GM21529 (cell line): ENCODE results near the gene ANKRD45.
"Not testable (repeated sequence)": the region's sequence is repeated elsewhere in the genome, so short reads cannot be mapped to it uniquely, and the experiment has no call there.

ENCODE experiments used
- ATAC-seq: cut with Tn5 transposase; IDR thresholded peaks from one replicate; pipeline ENCODE4 v1.9.1; 2021; ENCODE audit not compliant: unreplicated experiment

Gene ANKRD45

DNA sequence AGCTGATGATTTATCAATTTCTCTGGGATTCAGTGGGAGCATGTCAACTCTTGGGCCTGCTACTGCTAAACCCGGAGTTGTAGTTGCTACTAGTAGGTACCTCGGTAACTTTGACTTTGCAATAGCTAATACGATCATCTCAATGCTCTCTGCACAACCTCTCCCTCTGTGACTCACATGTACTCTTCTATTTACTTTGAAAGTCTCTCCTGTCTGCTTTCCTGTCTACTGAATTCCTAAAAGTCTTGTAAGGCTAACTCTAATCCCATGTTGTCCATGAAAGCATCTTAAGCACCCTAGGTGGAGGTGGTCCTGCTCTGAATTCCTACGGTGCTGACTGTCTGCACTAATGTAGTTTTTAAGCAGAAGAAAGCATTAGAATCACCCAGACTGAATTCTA lies 96.1 kb downstream of the ANKRD45 start:
- ATAC-seq, result no peak

GRCh38 chr1:173572201-173572873 lies 97.3 kb downstream of the ANKRD45 start:
- ATAC-seq, result no peak

DNA sequence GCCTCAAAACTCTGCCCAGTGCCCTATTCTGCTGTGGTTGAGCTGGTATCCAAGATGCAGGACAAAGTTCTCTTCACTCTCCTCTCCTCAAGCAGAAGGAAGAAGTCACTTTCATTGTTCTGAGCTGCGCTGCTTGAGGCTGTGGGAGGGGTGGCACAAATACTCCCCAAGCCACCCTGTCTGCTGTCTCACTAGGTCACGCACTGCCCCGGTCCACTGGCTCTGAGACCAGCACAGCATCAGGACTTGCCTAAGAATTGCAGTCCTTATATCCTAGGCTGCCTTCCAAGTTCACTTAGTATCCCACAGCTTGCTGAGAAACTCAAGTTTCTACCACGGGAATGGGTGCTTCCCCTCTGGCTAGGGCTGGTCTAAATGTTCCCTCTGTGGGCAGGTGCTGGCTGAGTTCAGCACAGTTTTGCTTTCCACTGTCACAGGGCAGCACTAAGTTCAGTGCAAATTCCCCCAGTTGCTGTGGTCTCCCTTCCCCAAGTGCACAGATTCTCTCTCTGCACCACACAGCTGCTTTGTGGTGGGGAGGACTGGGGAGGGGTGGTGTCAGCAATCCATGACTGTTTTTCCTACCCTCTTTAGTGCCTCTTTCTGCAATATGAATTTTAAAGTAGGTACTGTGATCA lies 99.2 kb downstream of the ANKRD45 start:
- ATAC-seq, result peak; percentile 92

- ATAC-seq, result no peak
Measured at GRCh38 chr1:173568483-173568882, 101.2 kb downstream of the ANKRD45 start.

DNA sequence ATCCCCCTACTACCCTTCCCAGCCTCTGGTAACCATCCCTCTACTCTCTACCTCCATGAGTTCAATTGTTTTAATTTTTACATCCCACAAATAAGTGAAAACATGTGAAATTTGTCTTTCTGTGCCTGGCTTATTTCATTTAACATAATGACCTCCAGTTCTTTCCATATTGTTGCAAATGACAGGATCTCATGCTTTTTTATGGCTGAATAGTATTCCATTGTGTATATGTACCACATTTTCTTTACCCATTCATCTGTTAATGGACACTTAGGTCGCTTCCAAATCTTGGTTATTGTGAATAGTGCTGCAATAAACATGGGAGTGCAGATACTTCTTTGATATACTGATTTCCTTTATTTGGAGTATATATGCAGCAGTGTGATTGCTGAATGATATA lies 105.8 kb downstream of the ANKRD45 start:
- ATAC-seq, result not testable (repeated sequence)

GRCh38 chr1:173562813-173563212 lies 106.8 kb downstream of the ANKRD45 start:
- ATAC-seq, result no peak

- no peak for ATAC-seq
Measured at GRCh38 chr1:173561263-173561662, 108.4 kb downstream of the ANKRD45 start.

GRCh38 chr1:173560285-173560880 lies 109.3 kb downstream of the ANKRD45 start:
- ATAC-seq, result no peak
